Calu3 (cell line): Measurements from ENCODE around the gene IL17RB. TPM values are rescaled to one million over a fixed set of nuclear protein-coding genes. Genes with fewer than 3 reads are reported as not detected.

Experiments
- BruUV-seq: library from RNA; stranded (reverse); fragments of 400-500 nt; replicated peaks from 2 replicates; lab custom pipeline; 2021; lab: Mats Ljungman, UMichigan
- CTCF ChIA-PET: fragments of 300-600 bp; sonication (Branson Sonifier 250); formaldehyde crosslinking; loops from one replicate; lab custom pipeline; 2022; ENCODE audit warnings: antibody characterized with exemption; lab: Charles Lee
- DNase-seq: peaks from one replicate; pipeline ENCODE4 v3.0.0; 2022
- H3K27ac Mint-ChIP-seq: one replicate; pipeline ENCODE4 v1.8.0; 2022; ENCODE audit warnings: mixed read lengths; ENCODE audit not compliant: unreplicated experiment
- H3K27me3 Mint-ChIP-seq: one replicate; pipeline ENCODE4 v1.8.0; 2022; ENCODE audit warnings: mixed read lengths; ENCODE audit not compliant: unreplicated experiment
- H3K36me3 Mint-ChIP-seq: one replicate; pipeline ENCODE4 v1.8.0; 2022; ENCODE audit warnings: mild to moderate bottlenecking, moderate library complexity, mixed read lengths; ENCODE audit not compliant: insufficient read depth, unreplicated experiment
- H3K4me1 Mint-ChIP-seq: one replicate; pipeline ENCODE4 v1.8.0; 2022; ENCODE audit warnings: mild to moderate bottlenecking, low read depth, mixed read lengths; ENCODE audit not compliant: unreplicated experiment
- H3K4me3 Mint-ChIP-seq: one replicate; pipeline ENCODE4 v1.8.0; 2022; ENCODE audit warnings: mild to moderate bottlenecking, low read depth, moderate library complexity, mixed read lengths; ENCODE audit not compliant: unreplicated experiment
- H3K9me3 Mint-ChIP-seq: one replicate; pipeline ENCODE4 v1.8.0; 2022; ENCODE audit warnings: low read depth, mixed read lengths; ENCODE audit not compliant: unreplicated experiment
- intact Hi-C: fragments of 100-400 bp; cut with micrococcal nuclease; formaldehyde crosslinking; loops from one replicate; pipeline ENCODE4 v1.10.0; 2022; ENCODE audit not compliant: unreplicated experiment
- total RNA-seq: library from RNA; stranded (reverse); gene quantifications from 2 replicates; pipeline ENCODE4 v1.2.3, GENCODE V29; 2022
- TF ChIP-seq, protein P1 (sequence below): fragments of 200-600 bp; IDR thresholded peaks from one replicate; pipeline ENCODE4 v1.8.0; 2022; ENCODE audit warnings: antibody characterized with exemption; ENCODE audit not compliant: unreplicated experiment

IL17RB gene
- total RNA-seq, 1 experiment from 2014 or later = 21.9 TPM

DNA sequence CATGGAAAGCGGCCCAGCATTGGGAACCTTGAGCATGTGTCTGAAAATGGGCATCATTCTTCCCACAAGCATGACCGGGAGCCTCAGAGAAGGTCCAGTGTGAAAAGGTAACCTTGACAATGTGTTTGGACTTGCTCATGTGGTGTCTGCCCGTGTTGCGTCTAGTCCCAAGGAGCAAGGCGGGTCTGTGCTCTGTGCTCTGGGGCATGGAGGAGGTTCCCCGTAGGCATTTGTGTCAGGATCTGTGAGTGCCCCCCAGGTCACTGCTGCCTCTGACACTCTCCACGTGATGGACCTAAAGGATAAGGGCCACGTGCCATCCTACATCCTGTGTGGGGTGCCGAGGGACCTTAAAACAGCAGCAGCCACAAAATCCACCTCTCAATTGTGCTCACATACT, 45.0 kb upstream of the IL17RB start:
- intact Hi-C loops = no loop called here
- Mint-ChIP-seq H3K27me3 (no peaks in the 10 kb centered on the region), H3K27ac (no peak overlapping the region), H3K9me3 (no peaks in the 10 kb centered on the region), H3K4me3 (no peak overlapping the region), H3K4me1 (peaks cover 18% of the 10 kb centered on the region), H3K36me3 (peaks cover 2% of the 10 kb centered on the region)
- BruUV-seq = no TSS peak
- TF ChIP-seq, protein P1, sequence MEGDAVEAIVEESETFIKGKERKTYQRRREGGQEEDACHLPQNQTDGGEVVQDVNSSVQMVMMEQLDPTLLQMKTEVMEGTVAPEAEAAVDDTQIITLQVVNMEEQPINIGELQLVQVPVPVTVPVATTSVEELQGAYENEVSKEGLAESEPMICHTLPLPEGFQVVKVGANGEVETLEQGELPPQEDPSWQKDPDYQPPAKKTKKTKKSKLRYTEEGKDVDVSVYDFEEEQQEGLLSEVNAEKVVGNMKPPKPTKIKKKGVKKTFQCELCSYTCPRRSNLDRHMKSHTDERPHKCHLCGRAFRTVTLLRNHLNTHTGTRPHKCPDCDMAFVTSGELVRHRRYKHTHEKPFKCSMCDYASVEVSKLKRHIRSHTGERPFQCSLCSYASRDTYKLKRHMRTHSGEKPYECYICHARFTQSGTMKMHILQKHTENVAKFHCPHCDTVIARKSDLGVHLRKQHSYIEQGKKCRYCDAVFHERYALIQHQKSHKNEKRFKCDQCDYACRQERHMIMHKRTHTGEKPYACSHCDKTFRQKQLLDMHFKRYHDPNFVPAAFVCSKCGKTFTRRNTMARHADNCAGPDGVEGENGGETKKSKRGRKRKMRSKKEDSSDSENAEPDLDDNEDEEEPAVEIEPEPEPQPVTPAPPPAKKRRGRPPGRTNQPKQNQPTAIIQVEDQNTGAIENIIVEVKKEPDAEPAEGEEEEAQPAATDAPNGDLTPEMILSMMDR = no peak
- no peak for DNase-seq
- CTCF ChIA-PET = no interaction called here

DNA sequence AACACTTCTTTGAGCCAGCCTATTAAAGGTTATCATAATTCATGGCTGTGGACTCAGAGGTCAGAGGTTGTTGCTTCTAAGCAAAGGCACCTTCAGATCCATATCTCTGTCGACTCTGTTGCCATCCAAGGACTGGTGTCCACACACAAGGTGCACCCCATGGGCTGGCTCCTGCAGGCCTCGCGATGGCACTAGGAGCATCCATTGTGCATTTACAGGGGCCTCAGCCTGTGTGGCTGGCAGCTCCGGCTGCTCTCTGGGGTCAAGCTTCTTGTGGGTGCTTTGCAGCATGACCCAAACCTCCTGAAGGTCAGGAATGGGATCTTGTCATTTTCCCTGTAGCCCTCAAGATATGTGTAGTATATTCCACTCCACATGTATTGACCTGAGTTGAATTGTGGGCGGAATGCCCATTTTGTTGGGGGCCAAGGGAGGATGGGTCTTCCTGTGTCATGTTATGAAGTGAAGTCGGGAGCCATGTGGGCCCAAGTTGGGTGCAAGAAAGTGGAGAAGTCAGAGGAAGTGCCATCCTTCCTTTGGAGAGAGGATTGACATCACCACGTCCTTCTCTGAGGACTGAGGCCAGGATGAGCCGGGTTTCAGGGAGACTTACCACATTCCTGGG, 44.0 kb upstream of the IL17RB start:
- intact Hi-C loops = no loop called here
- DNase-seq = no peak
- Mint-ChIP-seq H3K27ac (no peak overlapping the region), H3K4me3 (no peak overlapping the region), H3K27me3 (no peaks in the 10 kb centered on the region), H3K9me3 (no peaks in the 10 kb centered on the region), H3K36me3 (peaks cover 6% of the 10 kb centered on the region), H3K4me1 (peaks cover 25% of the 10 kb centered on the region)
- BruUV-seq = no TSS peak
- TF ChIP-seq, protein P1 = no peak
- CTCF ChIA-PET = no interaction called here

DNA sequence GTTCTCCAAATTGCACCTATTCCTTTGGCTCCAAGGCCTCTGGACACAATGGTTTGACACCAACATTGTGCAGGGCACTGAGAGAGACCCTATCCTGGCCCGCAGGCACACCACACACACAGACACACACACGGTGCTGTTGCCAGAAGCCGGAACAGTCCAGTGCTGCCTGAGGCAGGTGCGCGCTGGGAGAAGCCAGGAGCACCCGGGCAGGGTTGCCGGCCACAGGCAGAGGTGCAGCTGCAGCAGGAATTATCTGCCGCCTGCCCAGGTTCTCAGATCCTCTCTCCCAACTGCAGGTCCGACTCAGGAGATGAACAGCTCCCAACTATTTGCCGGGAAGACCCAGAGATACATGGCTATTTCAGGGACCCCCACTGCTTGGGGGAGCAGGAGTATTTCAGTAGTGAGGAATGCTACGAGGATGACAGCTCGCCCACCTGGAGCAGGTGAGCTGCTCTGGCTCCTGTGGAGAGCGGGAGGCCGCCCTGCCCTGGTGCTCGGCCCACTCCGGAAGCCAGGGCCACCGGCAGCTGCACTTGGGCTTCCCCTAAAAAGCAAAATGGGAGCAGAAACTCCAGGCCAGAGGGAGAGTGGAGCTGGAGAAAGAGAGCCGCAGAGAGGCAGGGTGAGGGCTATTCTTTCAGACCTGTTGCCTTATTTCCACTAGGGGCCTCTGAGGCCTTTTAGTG, 43.1 kb upstream of the IL17RB start:
- BruUV-seq = no TSS peak
- H3K27me3 Mint-ChIP-seq = no peaks in the 10 kb centered on the region
- TF ChIP-seq, protein P1 = no peak

DNA sequence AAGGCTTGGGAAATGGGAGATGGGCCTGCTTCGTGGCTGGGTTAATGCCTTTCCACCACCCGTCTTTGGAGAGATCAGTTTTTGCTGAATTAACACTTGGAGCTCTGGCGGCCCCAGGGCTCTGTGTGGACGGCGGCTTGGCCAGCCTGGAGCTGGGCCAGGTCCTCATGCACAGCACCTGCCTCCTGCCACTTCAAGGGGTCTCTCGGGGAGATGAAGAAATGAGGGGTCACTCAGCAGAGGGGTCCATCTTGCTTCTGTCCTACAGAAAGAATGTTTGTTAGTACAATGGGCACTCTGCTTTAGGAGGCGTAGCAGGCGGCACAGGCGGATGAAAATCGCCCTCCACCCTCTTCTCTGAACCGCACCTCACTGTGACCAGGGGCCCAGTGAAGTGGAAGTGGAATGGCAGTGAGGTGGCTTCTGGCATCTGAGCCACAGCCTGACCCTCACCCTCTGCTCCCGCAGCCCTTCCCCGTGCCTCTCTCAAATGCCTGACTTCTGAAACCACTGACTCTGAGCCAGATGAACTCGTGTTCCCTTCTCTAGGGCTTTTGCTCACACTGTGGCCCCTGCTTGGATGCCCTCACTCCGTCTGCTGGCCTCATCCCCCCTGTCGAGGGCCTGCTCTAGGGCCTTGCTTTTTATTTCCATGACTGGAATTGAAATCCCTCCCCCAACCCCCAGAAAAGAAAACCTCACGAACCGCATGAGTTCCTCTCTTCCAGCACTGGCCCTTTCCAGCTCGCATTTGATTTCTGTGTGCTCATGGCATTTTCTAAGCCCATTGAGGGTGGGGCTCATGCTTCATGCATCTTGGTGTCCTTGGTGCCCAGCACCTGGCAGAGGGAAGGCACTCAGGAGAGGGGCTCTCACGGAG, 42.3 kb upstream of the IL17RB start:
- H3K27ac Mint-ChIP-seq = no peak overlapping the region
- CTCF ChIA-PET = no interaction called here
- peaks cover 25% of the 10 kb centered on the region for H3K4me1 Mint-ChIP-seq
- no peak for DNase-seq
- no peaks in the 10 kb centered on the region for H3K27me3 Mint-ChIP-seq
- intact Hi-C loops = no loop called here
- H3K9me3 Mint-ChIP-seq = no peaks in the 10 kb centered on the region
- H3K4me3 Mint-ChIP-seq = no peak overlapping the region
- H3K36me3 Mint-ChIP-seq = peaks cover 6% of the 10 kb centered on the region
- TF ChIP-seq, protein P1 = no peak
- no TSS peak for BruUV-seq

More for the DNA sequence above, 43.1 kb upstream of the IL17RB start:
- H3K36me3 Mint-ChIP-seq = peaks cover 6% of the 10 kb centered on the region
- no peak overlapping the region for H3K27ac Mint-ChIP-seq
- intact Hi-C loops = no loop called here
- no peak for DNase-seq
- no peak overlapping the region for H3K4me3 Mint-ChIP-seq
- no peaks in the 10 kb centered on the region for H3K9me3 Mint-ChIP-seq
- CTCF ChIA-PET = no interaction called here
- H3K4me1 Mint-ChIP-seq = peaks cover 25% of the 10 kb centered on the region
